Lower leg skin (tissue), 3 donors: Measurements from ENCODE around the gene ANO2.

ENCODE experiments used
- POLR2A ChIP-seq, 2 donors: fragments of 450-650 bp; IDR thresholded peaks; one replicate each; pipeline ENCODE4 v1.6.1; 2016 to 2017; ENCODE audit warnings: antibody characterized with exemption in 2 of 2, mild to moderate bottlenecking in 1 of 2, moderate library complexity in 1 of 2
- TF ChIP-seq, protein P1 (sequence below), 3 donors: fragments of 450-650 bp; IDR thresholded peaks; one replicate each; pipeline ENCODE4 v1.5.1; 2016; ENCODE audit warnings: antibody characterized with exemption in 3 of 3, mild to moderate bottlenecking in 3 of 3, moderate library complexity in 2 of 3

- TF ChIP-seq, protein P1, sequence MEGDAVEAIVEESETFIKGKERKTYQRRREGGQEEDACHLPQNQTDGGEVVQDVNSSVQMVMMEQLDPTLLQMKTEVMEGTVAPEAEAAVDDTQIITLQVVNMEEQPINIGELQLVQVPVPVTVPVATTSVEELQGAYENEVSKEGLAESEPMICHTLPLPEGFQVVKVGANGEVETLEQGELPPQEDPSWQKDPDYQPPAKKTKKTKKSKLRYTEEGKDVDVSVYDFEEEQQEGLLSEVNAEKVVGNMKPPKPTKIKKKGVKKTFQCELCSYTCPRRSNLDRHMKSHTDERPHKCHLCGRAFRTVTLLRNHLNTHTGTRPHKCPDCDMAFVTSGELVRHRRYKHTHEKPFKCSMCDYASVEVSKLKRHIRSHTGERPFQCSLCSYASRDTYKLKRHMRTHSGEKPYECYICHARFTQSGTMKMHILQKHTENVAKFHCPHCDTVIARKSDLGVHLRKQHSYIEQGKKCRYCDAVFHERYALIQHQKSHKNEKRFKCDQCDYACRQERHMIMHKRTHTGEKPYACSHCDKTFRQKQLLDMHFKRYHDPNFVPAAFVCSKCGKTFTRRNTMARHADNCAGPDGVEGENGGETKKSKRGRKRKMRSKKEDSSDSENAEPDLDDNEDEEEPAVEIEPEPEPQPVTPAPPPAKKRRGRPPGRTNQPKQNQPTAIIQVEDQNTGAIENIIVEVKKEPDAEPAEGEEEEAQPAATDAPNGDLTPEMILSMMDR (IDR thresholded peaks at IDR 0.05): no peak
- TF ChIP-seq POLR2A (IDR thresholded peaks at IDR 0.05): no peak
These were observed 40.4 kb upstream of the ANO2 start for GRCh38 chr12:5985471-5985870.
